Measurements from ENCODE around the gene KLC1.

KLC1 gene

GRCh38 chr14:103735815-103736545 is 107.0 kb downstream of the KLC1 start:
- DNase-seq (ENCODE audit: low read depth), result no peak

- no peak for DNase-seq (ENCODE audit: low read depth)
Observed at GRCh38 chr14:103736546-103737431, 107.8 kb downstream of the KLC1 start.

GRCh38 chr14:103737432-103738045 is 108.5 kb downstream of the KLC1 start:
- no peak for DNase-seq (ENCODE audit: low read depth)

- DNase-seq (ENCODE audit: low read depth), result no peak
Observed at GRCh38 chr14:103738166-103738565, 109.2 kb downstream of the KLC1 start.

GRCh38 chr14:103738701-103739451 is 109.9 kb downstream of the KLC1 start:
- DNase-seq (ENCODE audit: low read depth), result no peak

- DNase-seq (ENCODE audit: low read depth), result no peak
Observed at GRCh38 chr14:103739466-103739792, 110.4 kb downstream of the KLC1 start.

- DNase-seq (ENCODE audit: low read depth), result no peak
Observed at GRCh38 chr14:103739793-103740501, 110.9 kb downstream of the KLC1 start.

- DNase-seq (ENCODE audit: low read depth), result no peak
Observed at GRCh38 chr14:103740991-103741689, 112.1 kb downstream of the KLC1 start.

GRCh38 chr14:103741876-103742275 is 112.9 kb downstream of the KLC1 start:
- no peak for DNase-seq (ENCODE audit: low read depth)

GRCh38 chr14:103742499-103743255 is 113.7 kb downstream of the KLC1 start:
- DNase-seq (ENCODE audit: low read depth), result no peak

GRCh38 chr14:103743691-103744090 is 114.7 kb downstream of the KLC1 start:
- no peak for DNase-seq (ENCODE audit: low read depth)

GRCh38 chr14:103744621-103745395 is 115.8 kb downstream of the KLC1 start:
- no peak for DNase-seq (ENCODE audit: low read depth)

GRCh38 chr14:103745424-103745823 is 116.4 kb downstream of the KLC1 start:
- no peak for DNase-seq (ENCODE audit: low read depth)

- DNase-seq (ENCODE audit: low read depth), result no peak
Observed at GRCh38 chr14:103746701-103747100, 117.7 kb downstream of the KLC1 start.

- DNase-seq (ENCODE audit: low read depth), result no peak
Observed at GRCh38 chr14:103748534-103748857, 119.5 kb downstream of the KLC1 start.

GRCh38 chr14:103749452-103749851 is 120.4 kb downstream of the KLC1 start:
- DNase-seq (ENCODE audit: low read depth), result no peak

- no peak for DNase-seq (ENCODE audit: low read depth)
Observed at GRCh38 chr14:103749860-103750259, 120.8 kb downstream of the KLC1 start.

All from T-helper 22 cell (primary cell).